Measurements from ENCODE around the gene CCDC144A. TPM values are rescaled to one million over a fixed set of nuclear protein-coding genes. Genes with fewer than 3 reads are reported as not detected.
"Not testable (repeated sequence)": the region's sequence is repeated elsewhere in the genome, so short reads cannot be mapped to it uniquely, and the experiment has no call there.

Gene CCDC144A
- polyA plus RNA-seq, 2 of the 4 experiments (the other 2 are of a cell fraction) = 2.5 to 12.7 TPM

- ATAC-seq = no peak
- H3K27ac ChIP-seq = no peak overlapping the region
- no peaks in the 10 kb centered on the region for H3K9me3 ChIP-seq
- H3K4me3 ChIP-seq = no peak overlapping the region
- no peak for DNase-seq (ENCODE audit: low read depth in 1 of 2, low spot score in 1 of 2)
- WGBS (ENCODE audit: missing lambda C conversion rate) = 63% methylated on average over 7 of the region's 7 CpGs
- H3K4me1 ChIP-seq = no peaks in the 10 kb centered on the region
- CTCF ChIA-PET = interaction anchor here (0.6 kb wide), 2 partner anchors 142 to 1560 kb away, joined by 3 to 4 read pairs; no protein-coding TSS in a partner anchor
- TF ChIP-seq MAX (IDR thresholded peaks at IDR 0.05) (no peak), ATOH8 (CRISPR knock-in tag; IDR thresholded peaks at IDR 0.05; ENCODE audit: low read depth) (no peak), ZC3H11A (IDR thresholded peaks at IDR 0.05) (no peak), BHLHE40 (IDR thresholded peaks at IDR 0.05; ENCODE audit: low read depth, low read length) (no peak), TP53 (CRISPR knock-in tag; IDR thresholded peaks at IDR 0.05) (no peak), JUN (IDR thresholded peaks at IDR 0.05) (no peak), PHF8 (IDR thresholded peaks at IDR 0.05; ENCODE audit: borderline replicate concordance, low read depth) (no peak), EP300 (IDR thresholded peaks at IDR 0.05) (no peak)
- POLR2A ChIA-PET = no interaction called here
- no peak overlapping the region for H3K4me2 ChIP-seq
- peak; percentile 90 for FAIRE-seq
Observed at GRCh38 chr17:16817201-16817600, 127.2 kb downstream of the CCDC144A start.

GRCh38 chr17:16817940-16818339 is 127.9 kb downstream of the CCDC144A start:
- CTCF ChIA-PET; DNase-seq (ENCODE audit: low read depth in 1 of 2, low spot score in 1 of 2); H3K4me3 ChIP-seq; ATAC-seq; H3K27ac ChIP-seq; H3K9me3 ChIP-seq; H3K4me1 ChIP-seq; H3K4me2 ChIP-seq; POLR2A ChIA-PET: not testable (repeated sequence)
- WGBS (ENCODE audit: missing lambda C conversion rate) = 58% methylated on average over 7 of the region's 7 CpGs
- FAIRE-seq = peak; percentile 32

GRCh38 chr17:16818340-16818739 is 128.3 kb downstream of the CCDC144A start:
- no peak for DNase-seq (ENCODE audit: low read depth in 1 of 2, low spot score in 1 of 2)
- Histone ChIP-seq H3K4me2 (no peak overlapping the region), H3K4me3 (no peak overlapping the region), H3K9me3 (no peaks in the 10 kb centered on the region), H3K4me1 (no peaks in the 10 kb centered on the region), H3K27ac (no peak overlapping the region)
- WGBS (ENCODE audit: missing lambda C conversion rate) = 45% methylated on average over 5 of the region's 5 CpGs
- CTCF ChIA-PET = no interaction called here
- FAIRE-seq = no peak
- TF ChIP-seq FOSL2 (IDR thresholded peaks at IDR 0.05) = no peak
- no peak for TF ChIP-seq FOSL2 (CRISPR knock-in tag; IDR thresholded peaks at IDR 0.05)
- TF ChIP-seq ESRRA (IDR thresholded peaks at IDR 0.05; ENCODE audit: borderline replicate concordance, low read length) = no peak
- POLR2A ChIA-PET = no interaction called here
- no peak for ATAC-seq

- no peak for FAIRE-seq
- Histone ChIP-seq H3K27ac (no peak overlapping the region), H3K4me2 (no peak overlapping the region), H3K4me3 (no peak overlapping the region), H3K9me3 (no peaks in the 10 kb centered on the region), H3K4me1 (no peaks in the 10 kb centered on the region)
- CTCF ChIA-PET = no interaction called here
- POLR2A ChIA-PET = no interaction called here
- peak in 1 of 2 experiments; percentile 43; a peak in 3 of 6 replicates for ATAC-seq
- DNase-seq (ENCODE audit: low read depth in 1 of 2, low spot score in 1 of 2) = no peak
- no peak for TF ChIP-seq CEBPB (IDR thresholded peaks at IDR 0.05)
- no peak for TF ChIP-seq ZC3H11A (IDR thresholded peaks at IDR 0.05)
- TF ChIP-seq BCL3 (IDR thresholded peaks at IDR 0.05) = no peak
- no peak for TF ChIP-seq TP53 (CRISPR knock-in tag; IDR thresholded peaks at IDR 0.05)
- TF ChIP-seq HMGXB4 (CRISPR knock-in tag; IDR thresholded peaks at IDR 0.05; ENCODE audit: borderline replicate concordance) = no peak
- no peak for TF ChIP-seq HOXB13 (CRISPR knock-in tag; IDR thresholded peaks at IDR 0.05; ENCODE audit: low read depth)
- no peak for TF ChIP-seq ZSCAN20 (CRISPR knock-in tag; IDR thresholded peaks at IDR 0.05)
- no peak for TF ChIP-seq MAZ (IDR thresholded peaks at IDR 0.05; ENCODE audit: borderline replicate concordance, low read depth, low read length)
- no peak for TF ChIP-seq GATA3 (IDR thresholded peaks at IDR 0.05; ENCODE audit: borderline replicate concordance)
- no peak for TF ChIP-seq HOXA7 (CRISPR knock-in tag; IDR thresholded peaks at IDR 0.05)
- TF ChIP-seq MAX (IDR thresholded peaks at IDR 0.05) = no peak
- no peak for TF ChIP-seq CTCF (IDR thresholded peaks at IDR 0.05)
- TF ChIP-seq KDM1A (IDR thresholded peaks at IDR 0.05; ENCODE audit: low read depth) = no peak
- TF ChIP-seq RCOR1 (IDR thresholded peaks at IDR 0.05; ENCODE audit: low read depth, low read length) = no peak
- no peak for TF ChIP-seq CBX8 (IDR thresholded peaks at IDR 0.05)
- WGBS (ENCODE audit: missing lambda C conversion rate) = 49% methylated on average over 23 of the region's 23 CpGs
Observed at GRCh38 chr17:16818821-16819683, 129.0 kb downstream of the CCDC144A start.
